Keratinocyte (primary cell): ENCODE data around the gene ABCA12.

Source experiments
- CTCF ChIP-seq, 3 experiments: IDR thresholded peaks in 1 of 3; conservative IDR thresholded peaks in 1 of 3; optimal IDR thresholded peaks in 1 of 3; 2 replicates in 2 of 3; 3 replicates in 1 of 3; pipeline versions ENCODE3 to v1.5.1; 2011; ENCODE audit warnings: low read length in 3 of 3, mild to moderate bottlenecking in 3 of 3, moderate library complexity in 2 of 3, control low read depth in 1 of 3, inconsistent platforms in 1 of 3; ENCODE audit not compliant: insufficient read depth in 2 of 3; ENCODE audit errors: extremely low read depth in 1 of 3
- EZH2 ChIP-seq: IDR thresholded peaks from one replicate; pipeline ENCODE4 v1.6.1; 2012; ENCODE audit warnings: inconsistent platforms, mild to moderate bottlenecking, low read length, moderate library complexity

- TF ChIP-seq CTCF (optimal IDR thresholded peaks at IDR 0.05 in 1 of 3, IDR thresholded peaks at IDR 0.05 in 1 of 3, conservative IDR thresholded peaks at IDR 0.05 in 1 of 3; ENCODE audit: extremely low read depth in 1 of 3, insufficient read depth in 2 of 3, low read length in 3 of 3): no peak
- no peak for TF ChIP-seq EZH2
These were observed 77.4 kb downstream of the ABCA12 start for GRCh38 chr2:215060861-215061536.
